DMS153 treated with DMSO at 0.1 percent for 48 hours (cell line): ENCODE data around the gene SH3RF3.

Experiments used
- DNase-seq: peaks from one replicate; lab custom pipeline; 2025; ENCODE audit not compliant: unreplicated experiment; lab: John Stamatoyannopoulos, UW

SH3RF3 gene

DNA sequence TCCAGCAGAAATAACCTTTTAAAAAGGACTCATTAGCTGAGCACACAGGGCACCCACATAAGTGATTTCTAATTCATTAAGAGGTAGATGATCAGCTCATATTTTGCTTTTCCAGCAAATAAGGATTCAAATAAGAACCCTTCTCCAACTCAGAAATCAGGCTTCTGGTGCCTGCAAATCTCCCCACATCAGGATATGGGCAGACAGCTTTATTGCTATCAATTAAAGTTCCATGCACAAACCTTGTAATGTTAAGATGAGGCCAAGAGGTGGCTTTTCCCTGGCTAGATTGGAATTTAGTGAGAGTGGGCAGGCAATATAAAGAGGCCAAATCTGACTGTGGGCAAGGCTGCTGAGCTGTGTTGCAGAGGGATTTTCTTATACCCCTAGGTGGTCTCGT is 193.6 kb downstream of the SH3RF3 start:
- DNase-seq, result no peak

DNA sequence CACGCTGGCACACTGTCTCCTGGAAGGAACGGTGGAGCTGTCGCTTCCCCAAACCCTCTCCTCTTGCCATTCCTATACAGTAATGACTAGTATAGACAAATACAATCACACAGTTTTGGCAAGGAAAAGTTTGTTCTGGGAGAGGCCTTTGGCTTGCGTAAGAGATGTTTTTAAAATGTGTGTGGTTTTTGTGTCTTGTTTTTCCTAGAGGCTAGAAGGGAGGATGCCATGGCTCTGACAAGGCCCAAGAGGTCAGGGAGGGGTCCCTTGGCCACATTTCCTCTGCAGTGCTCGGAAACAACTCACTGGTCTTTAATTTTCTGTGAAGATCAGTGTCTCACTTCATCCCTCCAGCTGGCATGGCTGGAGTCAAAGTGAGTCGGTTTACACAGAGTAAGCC is 195.9 kb downstream of the SH3RF3 start:
- no peak for DNase-seq

DNA sequence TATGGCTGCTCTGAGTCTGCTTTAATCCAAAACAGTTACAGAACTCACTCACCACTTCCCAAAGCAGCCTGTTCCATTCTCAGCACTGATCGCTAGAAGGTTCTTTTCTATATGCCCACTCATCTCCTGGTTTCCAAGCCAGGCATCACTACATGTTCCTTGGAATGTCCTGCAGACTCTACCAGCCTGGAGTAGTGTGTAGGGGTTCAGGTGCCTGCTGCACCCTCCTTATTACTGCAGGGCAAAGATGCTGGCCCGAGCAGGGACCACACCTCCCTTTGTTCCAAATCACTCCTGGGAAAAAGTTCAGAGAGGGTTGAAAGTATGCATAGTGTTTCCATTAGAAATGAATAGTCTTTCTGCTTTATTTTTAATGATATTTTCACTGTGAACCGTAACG is 196.6 kb downstream of the SH3RF3 start:
- DNase-seq, result no peak

DNA sequence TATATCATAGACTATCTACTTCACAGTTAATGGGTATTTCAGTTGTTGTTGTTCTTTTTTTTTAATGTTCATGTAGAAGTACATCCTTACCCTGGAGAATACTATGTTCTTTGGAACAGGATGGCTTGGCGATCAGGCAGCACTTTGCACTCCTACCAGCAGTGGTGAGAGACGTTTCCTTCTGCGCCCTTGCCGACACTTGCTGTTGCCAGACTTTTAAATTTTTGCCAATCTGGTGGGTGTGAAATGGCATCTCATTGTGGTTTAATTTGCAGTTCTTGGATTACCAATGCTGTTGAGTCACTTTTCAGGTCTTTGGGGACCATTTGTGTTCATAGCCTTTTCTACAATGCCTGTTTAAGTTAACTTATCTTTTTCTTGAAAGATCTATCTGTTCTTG is 197.3 kb downstream of the SH3RF3 start:
- DNase-seq, result no peak

DNA sequence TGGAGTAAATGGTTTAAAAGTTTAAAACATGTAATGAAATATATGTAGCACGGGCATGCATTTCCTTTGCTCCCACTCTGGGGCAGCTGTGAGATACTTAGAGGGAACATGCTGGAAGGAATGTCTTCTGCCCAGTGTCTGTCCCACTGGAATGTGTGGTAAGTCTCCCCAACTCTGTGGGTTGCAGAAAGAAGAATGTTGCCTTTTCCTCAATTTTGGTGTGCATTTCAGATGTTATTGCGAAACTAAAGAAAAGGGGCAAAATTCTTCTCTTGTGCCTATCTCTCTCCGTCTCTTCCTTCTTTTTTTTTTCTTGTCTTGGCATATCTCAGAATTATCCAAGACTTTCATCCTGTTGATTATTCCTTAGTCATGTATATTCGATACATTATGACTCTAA is 201.1 kb downstream of the SH3RF3 start:
- no peak for DNase-seq

DNA sequence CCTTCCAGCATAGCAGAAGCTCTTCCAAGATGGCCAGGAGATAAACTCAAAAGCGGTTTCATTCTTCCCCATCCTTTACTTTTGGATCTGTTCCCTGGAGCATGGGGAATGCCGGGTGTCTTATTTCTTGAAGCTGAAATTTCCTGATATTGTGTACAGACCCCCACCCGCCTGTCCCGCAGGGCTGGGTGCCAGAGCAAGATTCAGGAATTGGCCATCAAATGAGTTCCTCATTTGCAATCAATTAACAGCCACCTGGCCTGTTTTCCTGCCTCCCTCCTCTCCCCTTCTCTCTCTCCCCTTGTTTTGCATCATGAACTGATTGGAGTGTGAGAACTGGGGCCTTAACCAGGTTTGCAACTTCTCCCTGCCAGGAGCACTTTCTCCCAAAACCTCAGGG is 202.1 kb downstream of the SH3RF3 start:
- no peak for DNase-seq

DNA sequence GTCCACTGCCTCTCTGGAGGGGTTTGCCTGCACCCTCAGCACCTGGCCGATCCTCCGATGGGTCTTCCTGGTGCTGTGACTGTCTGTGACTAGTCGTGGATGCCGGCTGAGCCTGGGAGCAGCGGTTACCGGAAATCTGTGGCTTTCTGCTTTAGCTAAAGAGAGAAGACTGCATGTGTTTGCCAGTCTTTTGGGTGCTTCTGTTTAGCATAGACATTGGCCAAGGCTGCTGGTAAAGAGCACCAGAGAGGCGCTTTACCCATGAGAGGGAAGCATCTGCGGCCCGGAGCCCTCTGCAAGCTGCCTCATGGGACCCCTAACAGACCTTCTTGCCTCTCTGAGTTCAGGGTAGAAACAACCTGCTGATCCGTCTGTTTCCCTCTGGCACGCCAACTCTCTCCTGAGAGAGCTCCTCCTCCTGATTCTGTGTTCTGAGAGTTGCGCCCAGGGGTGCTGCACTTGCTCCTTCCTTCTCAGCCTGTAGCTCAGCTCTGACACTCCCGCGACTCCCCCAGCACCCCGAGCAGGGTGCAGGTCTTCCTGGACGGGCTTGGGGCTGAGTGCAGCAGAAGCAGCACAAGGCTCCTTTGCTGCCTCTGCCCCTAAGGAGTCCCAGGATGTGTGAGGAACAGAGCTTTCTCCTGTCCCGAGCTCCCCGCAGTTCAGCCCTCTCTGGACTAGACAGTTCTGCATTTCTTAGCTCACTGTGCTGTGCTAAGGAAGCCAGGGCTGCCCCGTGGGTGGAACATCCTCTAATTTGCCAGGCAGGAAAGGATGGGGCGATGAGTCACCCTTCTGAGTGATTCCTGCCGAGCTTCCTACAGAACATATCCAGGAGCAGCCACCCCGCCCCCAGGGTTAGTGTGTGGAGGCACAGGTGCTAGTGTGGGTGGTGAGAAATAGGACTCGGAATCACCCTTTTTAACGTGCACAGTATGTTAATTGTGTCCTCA is 203.2 kb downstream of the SH3RF3 start:
- no peak for DNase-seq

DNA sequence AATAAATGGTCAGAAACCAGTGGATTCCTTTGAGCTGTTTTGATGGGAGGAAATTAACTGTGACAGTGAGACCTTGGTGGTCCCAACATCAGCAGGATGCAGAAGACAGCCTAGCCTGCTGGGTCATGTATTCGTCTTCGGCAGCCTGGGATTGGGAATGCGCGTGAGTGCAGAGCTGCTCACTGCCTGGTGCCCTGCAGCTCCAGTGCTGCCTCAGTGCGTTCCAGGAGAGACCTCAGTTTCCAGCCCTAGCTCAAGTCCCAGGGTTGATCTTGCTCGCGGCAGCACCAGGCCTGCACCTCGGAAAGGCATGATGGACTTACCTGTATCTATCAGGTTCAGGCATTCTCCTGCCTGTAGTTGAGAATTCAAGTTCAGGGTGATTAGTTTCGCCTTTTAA is 203.9 kb downstream of the SH3RF3 start:
- DNase-seq, result no peak

DNA sequence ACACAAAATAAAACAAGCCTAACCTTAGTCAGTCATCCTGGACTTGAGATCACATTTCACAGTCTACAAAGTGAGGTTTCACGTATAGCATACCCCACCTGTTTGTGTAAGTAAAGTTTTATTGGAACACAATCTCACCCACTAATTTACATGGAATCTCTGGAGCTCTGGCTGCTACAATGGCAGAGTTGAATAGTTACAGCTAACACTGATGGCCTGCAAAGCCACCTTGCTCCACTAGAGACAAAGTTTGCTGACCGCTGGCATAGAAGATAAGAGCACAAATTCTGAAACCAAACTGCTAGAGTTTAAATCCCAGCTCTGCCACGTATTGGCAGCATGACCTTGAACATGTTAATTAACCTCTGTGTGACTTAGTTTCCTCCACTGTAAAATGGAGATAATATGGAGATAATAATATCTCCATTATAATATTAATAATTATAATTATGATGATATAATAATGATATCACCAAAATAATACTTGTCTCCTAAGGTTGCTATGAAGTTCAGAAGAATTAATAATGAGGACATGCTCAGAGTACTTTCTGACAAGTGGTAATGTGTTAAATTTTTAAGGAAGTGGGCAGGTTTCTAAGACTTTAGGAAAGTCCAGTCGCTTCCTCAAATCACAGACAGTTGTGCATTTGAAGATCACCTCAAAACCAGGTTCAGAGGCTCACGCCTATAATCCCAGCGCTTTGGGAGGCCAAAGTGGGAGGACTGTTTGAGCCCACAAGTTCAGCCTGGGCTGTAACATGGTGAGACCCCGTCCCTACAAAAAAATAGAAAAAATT is 204.6 kb downstream of the SH3RF3 start:
- no peak for DNase-seq

DNA sequence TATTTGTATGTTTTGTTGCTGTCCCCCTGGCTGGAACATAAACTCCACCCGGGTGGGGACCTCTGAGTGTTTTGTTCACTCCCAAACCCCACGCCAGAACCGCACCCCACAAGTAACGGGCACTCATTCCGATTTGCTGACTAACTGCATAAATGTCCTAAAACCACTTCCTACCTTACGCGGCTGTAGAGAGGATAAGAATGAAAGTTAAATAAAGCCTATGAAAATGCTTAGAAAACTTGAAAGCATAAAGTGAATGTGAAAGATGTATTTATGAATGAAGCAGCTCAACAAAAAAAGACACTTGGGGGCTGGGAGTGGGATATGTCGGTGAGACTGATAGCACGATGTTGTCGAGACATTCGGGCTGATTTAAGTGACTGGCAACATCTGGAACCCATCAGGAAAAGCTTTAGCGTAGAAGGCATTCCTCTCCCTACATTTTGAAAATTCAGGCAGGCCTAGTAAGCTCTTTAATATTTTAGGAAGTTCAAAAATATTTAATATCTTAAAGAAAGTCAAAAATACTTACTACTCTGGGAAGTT is 206.7 kb downstream of the SH3RF3 start:
- no peak for DNase-seq

DNA sequence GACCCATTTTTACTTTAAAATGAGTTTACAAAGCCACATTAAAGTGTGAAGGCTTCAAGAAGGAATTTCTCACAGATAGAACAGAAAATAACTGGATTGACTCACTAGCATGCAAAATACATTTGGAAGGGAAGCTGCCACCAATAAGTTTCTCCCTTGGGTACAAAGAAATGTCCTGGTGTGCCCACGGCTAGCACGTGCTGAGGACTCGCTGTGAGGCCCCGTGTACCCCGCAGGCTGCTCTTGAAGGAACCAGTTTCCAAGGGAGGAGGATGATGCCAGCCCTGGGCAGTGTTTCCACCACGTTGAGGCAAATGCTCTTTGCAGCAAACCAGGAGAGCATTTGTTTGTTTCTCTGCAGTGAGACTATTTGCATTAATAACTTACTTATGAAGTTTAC is 207.3 kb downstream of the SH3RF3 start:
- DNase-seq, result no peak

DNA sequence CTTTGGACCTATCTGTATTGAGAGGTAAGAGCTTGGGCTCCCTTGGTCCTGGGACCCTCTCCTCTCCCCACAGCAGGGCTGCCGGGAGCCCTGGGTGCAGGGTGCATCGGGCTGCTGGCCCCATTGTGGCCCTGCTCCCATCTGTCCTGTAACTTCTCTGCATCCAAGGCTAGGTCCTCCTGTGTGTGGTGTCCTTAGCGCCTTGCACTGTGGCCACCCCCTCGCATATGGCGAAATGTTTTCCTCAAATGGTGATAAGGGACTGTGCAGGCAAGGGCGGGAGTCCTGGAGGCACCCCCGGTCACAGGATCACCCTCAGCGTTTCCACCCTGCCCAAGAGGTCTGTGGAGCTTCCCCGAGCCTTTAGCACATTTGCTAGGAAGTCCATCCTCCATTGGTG is 208.2 kb downstream of the SH3RF3 start:
- no peak for DNase-seq

DNA sequence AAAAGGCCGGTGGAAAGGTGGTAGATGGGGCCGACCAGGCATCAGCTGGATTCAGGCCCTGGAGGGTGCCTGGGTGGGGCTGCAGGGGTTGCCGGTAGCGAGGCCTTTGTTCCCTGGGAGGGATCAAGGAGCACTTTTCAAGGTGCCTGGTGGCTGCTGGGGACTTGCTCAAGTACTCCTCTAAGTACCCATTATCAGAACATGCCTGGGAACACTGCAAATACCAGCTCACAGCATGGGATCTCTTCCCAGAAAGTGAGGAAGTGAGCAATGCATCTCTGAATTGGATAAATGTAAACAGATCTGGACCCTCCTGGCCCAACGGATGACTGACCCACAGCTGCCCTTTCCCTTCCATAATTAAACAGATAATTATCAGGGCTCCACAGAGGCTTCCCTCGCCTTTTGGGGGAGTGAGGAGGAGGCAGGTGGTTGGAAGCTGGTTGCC is 210.5 kb downstream of the SH3RF3 start:
- DNase-seq, result no peak

DNA sequence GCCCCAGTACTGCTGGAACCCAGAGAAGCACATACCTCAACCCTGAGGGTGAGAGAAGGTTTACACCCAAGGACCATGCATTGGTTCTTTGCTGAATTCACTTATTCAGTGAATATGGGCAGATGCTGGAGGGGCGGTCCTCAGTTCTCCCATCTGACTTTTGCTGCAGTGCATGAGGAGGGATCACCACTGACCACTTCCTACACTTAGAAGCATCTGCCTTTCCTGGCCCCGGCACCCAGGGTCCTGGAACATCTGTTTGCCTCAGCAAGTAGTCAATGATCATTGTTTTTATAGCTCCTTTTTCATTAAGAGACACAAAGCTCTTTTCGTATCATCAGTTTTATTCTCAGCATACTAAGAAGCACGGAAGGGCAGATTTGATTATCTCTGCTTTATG is 211.4 kb downstream of the SH3RF3 start:
- DNase-seq, result no peak

DNA sequence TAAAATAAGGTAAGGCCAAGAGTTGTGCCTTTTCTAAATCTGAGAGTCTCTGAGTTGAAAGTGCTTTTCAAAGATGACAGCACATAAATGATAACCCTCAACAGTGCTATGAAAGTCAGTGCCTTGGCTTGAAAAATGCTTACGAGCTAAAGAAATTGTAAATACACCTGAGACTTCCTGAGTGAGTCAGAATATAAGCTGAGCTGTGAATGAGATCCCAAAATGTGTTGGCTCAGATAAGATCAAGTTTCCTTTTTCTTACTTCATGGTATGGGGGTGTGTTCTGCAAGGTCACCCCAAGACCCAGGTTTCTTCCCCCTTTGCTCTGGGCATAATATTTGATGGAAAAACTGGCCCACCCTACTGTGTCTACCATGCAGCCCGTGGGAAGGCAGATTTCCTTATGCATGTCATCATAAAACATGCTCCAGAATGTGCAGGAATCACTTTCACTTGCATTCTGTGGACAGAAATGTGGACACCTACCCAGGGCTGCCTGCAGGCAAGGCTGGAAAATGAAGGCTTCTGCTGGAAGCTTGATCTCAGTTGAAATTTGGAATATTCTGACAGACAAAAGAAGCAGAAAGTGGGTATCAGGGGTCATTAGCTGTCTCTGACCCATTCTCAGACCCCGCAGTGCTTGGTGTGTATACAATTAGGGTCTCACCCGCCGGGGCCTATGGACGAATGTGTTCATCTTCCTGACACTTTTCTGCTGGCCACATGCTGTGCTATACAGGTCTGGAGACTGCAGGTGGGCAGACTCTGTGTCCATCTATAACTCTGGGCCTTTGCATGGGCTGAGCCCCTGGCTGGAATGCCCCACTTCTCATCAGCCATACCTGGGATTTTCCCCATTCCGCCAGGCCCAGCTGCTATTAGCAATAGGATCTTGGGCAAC is 212.6 kb downstream of the SH3RF3 start:
- no peak for DNase-seq

DNA sequence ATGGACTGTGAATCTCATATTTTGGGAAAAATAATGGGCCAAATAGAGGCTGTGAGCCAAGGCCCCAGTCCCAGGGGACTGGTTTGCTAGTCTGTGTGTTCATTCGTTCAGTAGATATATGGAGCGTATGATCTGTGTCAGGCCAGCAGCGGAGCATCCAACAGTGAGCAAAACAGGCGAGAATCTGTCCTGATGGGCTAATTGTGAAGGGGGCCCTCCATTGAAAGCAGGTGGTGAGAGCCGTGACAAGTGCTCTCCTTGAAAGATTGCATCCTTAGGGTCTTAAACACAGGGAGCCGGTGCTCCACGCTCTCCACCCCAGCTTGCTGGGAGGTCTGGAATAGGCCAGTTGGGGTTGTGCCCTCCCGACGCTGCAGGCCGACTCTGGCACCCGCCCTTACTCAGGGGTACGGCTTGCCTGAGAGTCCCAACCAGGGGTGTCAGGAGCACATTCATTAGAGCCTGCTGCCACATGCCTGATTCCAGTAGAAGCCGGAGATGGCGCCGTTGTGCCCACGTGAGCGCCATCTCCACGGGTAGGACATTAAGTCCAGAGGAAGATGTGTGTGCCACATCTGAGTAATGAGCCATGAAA is 213.3 kb downstream of the SH3RF3 start:
- no peak for DNase-seq

DNA sequence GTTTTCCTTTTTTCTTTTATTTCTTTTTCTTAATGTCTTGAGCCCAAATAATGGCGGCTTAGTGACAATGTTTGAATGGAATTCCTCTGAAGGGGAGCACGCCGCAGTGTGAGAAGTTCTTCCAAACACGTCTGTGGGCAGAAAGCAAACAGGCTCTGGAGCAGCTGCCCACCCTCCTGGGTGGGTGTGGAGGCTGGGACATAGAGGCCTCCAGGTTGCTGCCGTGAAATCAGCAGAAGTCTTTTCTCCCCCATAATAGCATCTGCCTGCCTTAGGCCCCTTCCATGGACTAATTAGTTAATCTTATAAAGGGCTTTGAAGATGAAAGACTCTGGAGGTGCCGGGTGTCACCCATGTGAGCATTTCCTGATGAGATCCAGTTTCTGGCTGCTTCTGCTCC is 213.9 kb downstream of the SH3RF3 start:
- DNase-seq, result no peak

DNA sequence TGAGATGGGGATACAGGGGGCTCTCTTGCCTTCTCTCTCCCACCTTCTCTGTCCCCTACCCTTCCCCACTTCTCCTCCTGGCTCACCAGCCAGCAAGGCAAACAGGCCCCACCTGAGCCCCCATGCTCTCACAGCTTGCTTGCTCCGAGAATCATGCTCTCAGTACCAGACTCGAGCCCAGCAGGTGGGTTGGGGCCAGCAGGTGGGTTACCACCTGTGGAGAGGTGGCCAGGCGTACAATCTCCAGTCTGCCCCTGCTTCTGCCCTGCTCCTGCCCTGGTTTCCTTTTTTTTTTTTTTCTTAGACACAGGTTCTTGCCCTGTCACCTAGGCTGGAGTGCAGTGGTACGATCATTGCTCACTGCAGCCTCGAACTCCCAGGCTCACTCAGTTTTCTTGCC is 214.5 kb downstream of the SH3RF3 start:
- no peak for DNase-seq

DNA sequence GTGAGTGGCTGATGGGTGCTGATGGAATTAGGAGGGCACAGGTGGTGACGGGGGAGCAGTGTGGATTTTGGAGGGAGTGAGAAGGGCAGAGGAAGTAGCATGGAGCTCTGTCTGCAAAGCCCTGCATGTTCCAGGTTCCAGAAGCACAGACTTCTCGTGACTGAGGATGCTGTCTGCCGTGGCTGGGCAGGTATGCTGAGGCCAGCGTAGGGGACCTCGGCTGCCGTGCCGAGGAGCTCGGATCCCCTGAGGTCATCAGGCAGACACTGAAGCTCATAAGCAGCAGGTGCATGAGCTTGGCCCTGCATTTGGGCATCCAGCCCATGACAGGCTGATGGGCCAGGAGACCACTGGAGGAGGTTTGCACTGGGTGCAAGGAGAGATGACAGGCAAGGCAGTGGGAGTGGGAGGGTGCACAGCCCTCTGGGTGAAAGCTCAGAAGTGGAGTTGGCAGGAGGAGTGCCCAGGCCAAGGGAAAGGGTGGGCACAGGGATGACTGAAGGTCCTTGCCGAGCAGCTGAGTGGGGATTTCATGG is 215.3 kb downstream of the SH3RF3 start:
- no peak for DNase-seq

DNA sequence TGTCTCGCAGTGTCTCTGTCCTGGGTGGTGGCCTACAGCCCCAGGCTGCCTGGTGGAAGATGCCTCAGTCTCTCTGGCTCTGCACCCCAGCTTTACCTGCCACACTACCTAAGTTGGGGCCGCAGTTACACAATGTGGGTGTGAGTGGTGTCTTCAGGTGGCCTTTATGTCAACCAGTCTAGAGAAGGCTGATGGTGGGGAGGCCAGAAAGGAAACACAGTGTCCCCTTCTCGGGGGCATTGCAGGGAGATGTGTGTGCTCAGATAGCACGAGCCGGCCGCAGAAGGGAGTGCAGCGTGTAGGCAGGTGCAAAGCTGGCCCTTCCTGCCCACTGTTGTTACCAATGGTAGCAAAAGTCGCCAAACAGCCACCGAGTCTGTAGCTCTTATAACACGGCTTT is 216.1 kb downstream of the SH3RF3 start:
- DNase-seq, result no peak
